GM23338 (cell line): ENCODE measurements around the gene TYROBP. TPM values are rescaled to one million over a fixed set of nuclear protein-coding genes. Genes with fewer than 3 reads are reported as not detected.

Experiments used
- ATAC-seq: fragments of 200-7000 bp; cut with Tn5 transposase; 3 replicates; pipeline ENCODE4 v1.9.1; 2020
- DNase-seq: peaks from one replicate; pipeline ENCODE4 v3.0.0-alpha.2; 2015; ENCODE audit warnings: low spot score
- H2AFZ ChIP-seq: fragments of 200-600 bp; sonication (generic); 2 replicates; pipeline ENCODE4 v1.8.0; 2016; ENCODE audit warnings: antibody characterized with exemption, mild to moderate bottlenecking, moderate library complexity
- H3F3A ChIP-seq: fragments of 200-600 bp; sonication (generic); replicated peaks from 2 replicates; pipeline ENCODE4 v1.8.0; 2017; ENCODE audit warnings: antibody characterized with exemption, mixed run types, low read depth
- H3K27ac ChIP-seq: fragments of 200-600 bp; sonication (generic); 2 replicates; pipeline ENCODE4 v1.6.1; 2016; ENCODE audit warnings: low read depth
- H3K27me3 ChIP-seq: fragments of 200-600 bp; sonication (generic); 2 replicates; pipeline ENCODE4 v1.8.0; 2016; ENCODE audit warnings: mild to moderate bottlenecking, mixed run types, moderate library complexity; ENCODE audit not compliant: insufficient read depth
- H3K36me3 ChIP-seq: fragments of 200-600 bp; sonication (generic); 2 replicates; pipeline ENCODE4 v1.8.0; 2016; ENCODE audit warnings: mild to moderate bottlenecking; ENCODE audit not compliant: insufficient read depth
- H3K4me1 ChIP-seq: fragments of 200-600 bp; sonication (generic); 2 replicates; pipeline ENCODE4 v1.8.0; 2016; ENCODE audit warnings: mild to moderate bottlenecking, moderate library complexity; ENCODE audit not compliant: insufficient read depth
- H3K4me2 ChIP-seq: fragments of 200-600 bp; sonication (generic); 2 replicates; pipeline ENCODE4 v1.7.1; 2017; ENCODE audit warnings: mixed run types
- H3K4me3 ChIP-seq: fragments of 200-600 bp; sonication (generic); 2 replicates; pipeline ENCODE4 v1.6.1; 2016; ENCODE audit warnings: mixed run types
- H3K79me2 ChIP-seq: fragments of 200-600 bp; sonication (generic); replicated peaks from 2 replicates; pipeline ENCODE4 v1.8.0; 2017; ENCODE audit warnings: mild to moderate bottlenecking; ENCODE audit not compliant: insufficient read depth
- H3K9me2 ChIP-seq: fragments of 200-600 bp; sonication (generic); 2 replicates; pipeline ENCODE4 v1.8.0; 2017; ENCODE audit not compliant: insufficient read depth
- H4K20me1 ChIP-seq: fragments of 200-600 bp; sonication (generic); replicated peaks from 2 replicates; pipeline ENCODE4 v1.8.0; 2017; ENCODE audit warnings: mild to moderate bottlenecking; ENCODE audit not compliant: insufficient read depth
- H3K27ac Mint-ChIP-seq: 2 replicates; pipeline ENCODE4 v1.8.0; 2020; ENCODE audit warnings: inconsistent platforms, mild to moderate bottlenecking, moderate library complexity, mixed read lengths
- H3K27me3 Mint-ChIP-seq: 3 replicates; pipeline ENCODE4 v1.8.0; 2022; ENCODE audit warnings: low read depth, mild to moderate bottlenecking, moderate library complexity, mixed read lengths, inconsistent platforms; ENCODE audit not compliant: insufficient read depth, poor library complexity
- H3K36me3 Mint-ChIP-seq: 3 replicates; pipeline ENCODE4 v1.8.0; 2021; ENCODE audit warnings: low read depth, mild to moderate bottlenecking, inconsistent platforms, moderate library complexity, mixed read lengths
- H3K4me1 Mint-ChIP-seq: 3 replicates; pipeline ENCODE4 v1.8.0; 2020; ENCODE audit warnings: mild to moderate bottlenecking, inconsistent platforms, mixed read lengths
- H3K4me3 Mint-ChIP-seq: 3 replicates; pipeline ENCODE4 v1.8.0; 2021; ENCODE audit warnings: moderate library complexity, mild to moderate bottlenecking, inconsistent platforms, mixed read lengths
- H3K9me3 Mint-ChIP-seq: 3 replicates; pipeline ENCODE4 v1.8.0; 2020; ENCODE audit warnings: moderate library complexity, mild to moderate bottlenecking, inconsistent platforms, mixed read lengths
- EZH2 ChIP-seq: fragments of 200-600 bp; sonication (generic); IDR thresholded peaks from one replicate; pipeline ENCODE4 v1.8.0; 2017; ENCODE audit warnings: antibody characterized with exemption, mild to moderate bottlenecking, low read depth; ENCODE audit not compliant: unreplicated experiment
- EZH2phosphoT487 ChIP-seq: fragments of 200-600 bp; sonication (generic); IDR thresholded peaks from one replicate; pipeline ENCODE4 v1.8.1; 2018; ENCODE audit warnings: antibody characterized with exemption; ENCODE audit not compliant: unreplicated experiment
- POLR2AphosphoS5 ChIP-seq: IDR thresholded peaks from 2 replicates; pipeline ENCODE4 v1.6.1; 2016; ENCODE audit warnings: antibody characterized with exemption, low read depth
- polyA plus RNA-seq: library from polyadenylated mRNA; unstranded; fragments of >200 nt; fragmentation: Nextera tagmentation; extraction: Ambion mirVana; gene quantifications from 2 replicates; pipeline ENCODE4 v1.2.1, GENCODE V29; 2016
- total RNA-seq: library from RNA; depleted of rRNA; stranded (reverse); fragments of >200 nt; shearing (Covaris generic); gene quantifications from 2 replicates; pipeline ENCODE4 v1.2.3, GENCODE V29; 2014
- TF ChIP-seq, protein P1 (sequence below), 2 experiments: fragments of 200-600 bp in 1 of 2; sonication (generic) in 1 of 2; conservative IDR thresholded peaks; 2 replicates each; pipeline versions ENCODE4 v1.5.1 to v1.6.1; 2016 to 2017; ENCODE audit warnings: antibody characterized with exemption in 2 of 2, low read depth in 2 of 2, mild to moderate bottlenecking in 2 of 2, moderate library complexity in 1 of 2
- TF ChIP-seq, protein P2 (sequence below): IDR thresholded peaks from one replicate; pipeline ENCODE4 v1.6.1; 2018; ENCODE audit warnings: antibody characterized with exemption; ENCODE audit not compliant: unreplicated experiment

Gene TYROBP
- total and polyA plus RNA-seq, 2 experiments from 2014 or later = not detected

DNA sequence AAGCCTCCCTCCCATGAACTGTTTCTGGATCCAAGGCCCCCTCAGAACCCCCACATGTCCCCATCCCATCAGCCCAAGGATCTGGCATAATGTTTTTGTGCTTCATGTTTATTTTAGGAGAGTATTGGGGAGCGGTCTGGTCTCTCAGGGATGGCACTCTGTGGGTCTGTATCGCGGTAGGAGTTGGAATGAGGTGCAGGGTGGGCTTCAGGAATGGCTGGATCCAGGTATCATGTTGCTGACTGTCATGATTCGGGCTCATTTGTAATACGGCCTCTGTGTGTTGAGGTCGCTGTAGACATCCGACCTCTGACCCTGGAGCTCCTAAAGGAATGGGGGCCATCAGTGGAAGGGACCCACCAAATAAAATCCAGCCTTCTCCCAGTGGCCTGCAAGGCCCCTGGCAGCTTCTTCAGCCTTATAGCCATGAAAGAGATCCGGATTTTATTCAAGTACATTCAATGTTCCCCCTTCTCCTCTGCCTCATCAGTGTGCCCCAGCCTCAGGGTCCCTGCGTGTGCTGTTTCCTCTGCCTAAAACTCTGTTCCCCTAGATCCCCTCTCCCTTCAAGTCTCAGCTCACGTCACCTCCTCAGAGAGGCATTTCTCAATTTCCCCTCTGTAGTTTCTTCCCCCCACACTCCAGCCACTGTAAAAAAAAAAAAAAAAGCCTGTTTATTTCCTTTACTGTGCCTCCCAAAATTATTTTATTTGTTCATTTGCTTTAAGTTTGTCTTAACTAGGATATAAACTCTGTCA lies 3.6 kb downstream of the TYROBP start:
- H3K27ac Mint-ChIP-seq = no peak overlapping the region
- peak overlapping the region; percentile 36; the same call in 2 of the 3 replicates for H3K4me3 Mint-ChIP-seq

DNA sequence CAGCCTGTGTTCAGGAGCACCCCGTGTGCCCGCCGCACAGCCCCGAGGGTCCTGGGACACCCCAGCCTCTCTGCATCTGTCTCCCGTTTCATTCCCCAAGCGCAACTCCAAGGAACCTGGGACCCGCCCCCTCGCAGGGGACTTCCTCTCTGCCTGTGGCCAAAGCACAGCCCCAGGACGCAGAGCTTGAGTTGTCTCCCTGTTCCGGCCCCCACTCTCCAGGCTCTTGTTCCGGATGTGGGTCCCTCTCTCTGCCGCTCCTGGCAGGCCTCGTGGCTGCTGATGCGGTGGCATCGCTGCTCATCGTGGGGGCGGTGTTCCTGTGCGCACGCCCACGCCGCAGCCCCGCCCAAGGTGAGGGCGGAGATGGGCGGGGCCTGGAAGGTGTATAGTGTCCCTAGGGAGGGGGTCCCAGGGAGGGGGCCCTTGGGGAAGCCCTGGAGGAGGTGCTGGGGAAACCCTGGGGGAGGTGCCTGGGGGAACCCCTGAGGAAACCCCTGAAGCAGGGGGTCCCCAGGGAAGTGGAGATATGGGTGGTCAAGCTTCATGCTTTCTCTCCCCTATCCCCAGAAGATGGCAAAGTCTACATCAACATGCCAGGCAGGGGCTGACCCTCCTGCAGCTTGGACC lies 4.4 kb downstream of the TYROBP start:
- peak overlapping the region; percentile 81 for H3K4me3 Mint-ChIP-seq
- peaks cover 24% of the 10 kb centered on the region for H3K27me3 Mint-ChIP-seq
- ATAC-seq = peak; percentile 67

More for the DNA sequence above, 3.6 kb downstream of the TYROBP start:
- Histone ChIP-seq H3K4me1 (peaks cover 35% of the 10 kb centered on the region), H3K4me2 (no peak overlapping the region), H4K20me1 (no peaks in the 10 kb centered on the region), H3K36me3 (no peaks in the 10 kb centered on the region), H3K79me2 (no peaks in the 10 kb centered on the region), H2AFZ (no peak overlapping the region), H3K27ac (0 out of 2 replicates have a peak overlapping the region, but pooled peaks have one; percentile 39), H3K27me3 (no peaks in the 10 kb centered on the region), H3K4me3 (no peak overlapping the region), H3F3A (peaks cover 16% of the 10 kb centered on the region; the same call in 1 of the 2 replicates), H3K9me2 (no peaks in the 10 kb centered on the region)
- peaks cover 22% of the 10 kb centered on the region for H3K27me3 Mint-ChIP-seq
- ATAC-seq (no peak), DNase-seq (no peak)
- H3K36me3 Mint-ChIP-seq = no peaks in the 10 kb centered on the region
- no peak for TF ChIP-seq EZH2phosphoT487
- no peaks in the 10 kb centered on the region; the same call in 2 of the 3 replicates for H3K9me3 Mint-ChIP-seq
- H3K4me1 Mint-ChIP-seq = peaks cover 45% of the 10 kb centered on the region

More for the DNA sequence above, 4.4 kb downstream of the TYROBP start:
- no peaks in the 10 kb centered on the region for H4K20me1 ChIP-seq
- H3K4me2 ChIP-seq = peak overlapping the region; percentile 88
- no peaks in the 10 kb centered on the region for H3K9me3 Mint-ChIP-seq
- H3K27ac Mint-ChIP-seq = peak overlapping the region; percentile 64
- peaks cover 16% of the 10 kb centered on the region; the same call in 1 of the 2 replicates for H3F3A ChIP-seq
- no peaks in the 10 kb centered on the region for H3K9me2 ChIP-seq
- peak overlapping the region; percentile 83; the same call in 1 of the 2 replicates for H2AFZ ChIP-seq
- no peaks in the 10 kb centered on the region for H3K36me3 ChIP-seq
- H3K4me1 ChIP-seq = peaks cover 26% of the 10 kb centered on the region
- peak overlapping the region; percentile 72 for H3K4me3 ChIP-seq
- H3K27me3 ChIP-seq = no peaks in the 10 kb centered on the region
- DNase-seq = peak; percentile 95
- H3K36me3 Mint-ChIP-seq = peaks cover 3% of the 10 kb centered on the region; the same call in 1 of the 3 replicates
- H3K4me1 Mint-ChIP-seq = peaks cover 38% of the 10 kb centered on the region
- TF ChIP-seq, protein P1, sequence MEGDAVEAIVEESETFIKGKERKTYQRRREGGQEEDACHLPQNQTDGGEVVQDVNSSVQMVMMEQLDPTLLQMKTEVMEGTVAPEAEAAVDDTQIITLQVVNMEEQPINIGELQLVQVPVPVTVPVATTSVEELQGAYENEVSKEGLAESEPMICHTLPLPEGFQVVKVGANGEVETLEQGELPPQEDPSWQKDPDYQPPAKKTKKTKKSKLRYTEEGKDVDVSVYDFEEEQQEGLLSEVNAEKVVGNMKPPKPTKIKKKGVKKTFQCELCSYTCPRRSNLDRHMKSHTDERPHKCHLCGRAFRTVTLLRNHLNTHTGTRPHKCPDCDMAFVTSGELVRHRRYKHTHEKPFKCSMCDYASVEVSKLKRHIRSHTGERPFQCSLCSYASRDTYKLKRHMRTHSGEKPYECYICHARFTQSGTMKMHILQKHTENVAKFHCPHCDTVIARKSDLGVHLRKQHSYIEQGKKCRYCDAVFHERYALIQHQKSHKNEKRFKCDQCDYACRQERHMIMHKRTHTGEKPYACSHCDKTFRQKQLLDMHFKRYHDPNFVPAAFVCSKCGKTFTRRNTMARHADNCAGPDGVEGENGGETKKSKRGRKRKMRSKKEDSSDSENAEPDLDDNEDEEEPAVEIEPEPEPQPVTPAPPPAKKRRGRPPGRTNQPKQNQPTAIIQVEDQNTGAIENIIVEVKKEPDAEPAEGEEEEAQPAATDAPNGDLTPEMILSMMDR (conservative IDR thresholded peaks at IDR 0.05; ENCODE audit: low read depth in 2 of 2) = no peak; a peak in 1 of 4 replicates
- TF ChIP-seq POLR2AphosphoS5 (peak; percentile 78), EZH2 (no peak)
- TF ChIP-seq, protein P2, sequence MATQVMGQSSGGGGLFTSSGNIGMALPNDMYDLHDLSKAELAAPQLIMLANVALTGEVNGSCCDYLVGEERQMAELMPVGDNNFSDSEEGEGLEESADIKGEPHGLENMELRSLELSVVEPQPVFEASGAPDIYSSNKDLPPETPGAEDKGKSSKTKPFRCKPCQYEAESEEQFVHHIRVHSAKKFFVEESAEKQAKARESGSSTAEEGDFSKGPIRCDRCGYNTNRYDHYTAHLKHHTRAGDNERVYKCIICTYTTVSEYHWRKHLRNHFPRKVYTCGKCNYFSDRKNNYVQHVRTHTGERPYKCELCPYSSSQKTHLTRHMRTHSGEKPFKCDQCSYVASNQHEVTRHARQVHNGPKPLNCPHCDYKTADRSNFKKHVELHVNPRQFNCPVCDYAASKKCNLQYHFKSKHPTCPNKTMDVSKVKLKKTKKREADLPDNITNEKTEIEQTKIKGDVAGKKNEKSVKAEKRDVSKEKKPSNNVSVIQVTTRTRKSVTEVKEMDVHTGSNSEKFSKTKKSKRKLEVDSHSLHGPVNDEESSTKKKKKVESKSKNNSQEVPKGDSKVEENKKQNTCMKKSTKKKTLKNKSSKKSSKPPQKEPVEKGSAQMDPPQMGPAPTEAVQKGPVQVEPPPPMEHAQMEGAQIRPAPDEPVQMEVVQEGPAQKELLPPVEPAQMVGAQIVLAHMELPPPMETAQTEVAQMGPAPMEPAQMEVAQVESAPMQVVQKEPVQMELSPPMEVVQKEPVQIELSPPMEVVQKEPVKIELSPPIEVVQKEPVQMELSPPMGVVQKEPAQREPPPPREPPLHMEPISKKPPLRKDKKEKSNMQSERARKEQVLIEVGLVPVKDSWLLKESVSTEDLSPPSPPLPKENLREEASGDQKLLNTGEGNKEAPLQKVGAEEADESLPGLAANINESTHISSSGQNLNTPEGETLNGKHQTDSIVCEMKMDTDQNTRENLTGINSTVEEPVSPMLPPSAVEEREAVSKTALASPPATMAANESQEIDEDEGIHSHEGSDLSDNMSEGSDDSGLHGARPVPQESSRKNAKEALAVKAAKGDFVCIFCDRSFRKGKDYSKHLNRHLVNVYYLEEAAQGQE = no peak
- peaks cover 5% of the 10 kb centered on the region; the same call in 1 of the 2 replicates for H3K79me2 ChIP-seq
- H3K27ac ChIP-seq = peak overlapping the region; percentile 75
